ENCODE results near the gene TAPBP. TPM values are rescaled to one million over a fixed set of nuclear protein-coding genes. Genes with fewer than 3 reads are reported as not detected.
"Not testable (repeated sequence)": the region's sequence is repeated elsewhere in the genome, so short reads cannot be mapped to it uniquely, and the experiment has no call there.

The TAPBP gene
- 12.3 TPM for polyA plus RNA-seq (2012; ENCODE audit: insufficient read depth, insufficient read length)

- DNase-seq (ENCODE audit: low read depth, low spot score): peak; percentile 48
Observed at GRCh38 chr6:33313709-33314514, at the start of gene TAPBP. Gene TAPBP (minus strand): TSS chr6:33314078. CDS start chr6:33314041, 37 bp downstream.

GRCh38 chr6:33363486-33363885, 49.6 kb upstream of the TAPBP start:
- not testable (repeated sequence) for DNase-seq (ENCODE audit: low read depth, low spot score)

More at GRCh38 chr6:33313709-33314514, at the start of gene TAPBP:
- peak within 1 kb of the TSS; percentile 89 for H3K4me3 ChIP-seq (ENCODE audit: low read length)

GRCh38 chr6:33359331-33359730, 45.5 kb upstream of the TAPBP start:
- no peak for DNase-seq (ENCODE audit: low read depth, low spot score)
- no peak overlapping the region for H3K4me3 ChIP-seq (ENCODE audit: low read length)

More at GRCh38 chr6:33363486-33363885, 49.6 kb upstream of the TAPBP start:
- not testable (repeated sequence) for H3K4me3 ChIP-seq (ENCODE audit: low read length)

GRCh38 chr6:33357160-33357871, 43.4 kb upstream of the TAPBP start:
- H3K4me3 ChIP-seq (ENCODE audit: low read length): not testable (repeated sequence)

GRCh38 chr6:33356295-33356694, 42.4 kb upstream of the TAPBP start:
- DNase-seq (ENCODE audit: low read depth, low spot score): no peak
- H3K4me3 ChIP-seq (ENCODE audit: low read length): no peak overlapping the region

More at GRCh38 chr6:33357160-33357871, 43.4 kb upstream of the TAPBP start:
- DNase-seq (ENCODE audit: low read depth, low spot score): not testable (repeated sequence)

- DNase-seq (ENCODE audit: low read depth, low spot score); H3K4me3 ChIP-seq (ENCODE audit: low read length): not testable (repeated sequence)
Observed at GRCh38 chr6:33355860-33356259, 42.0 kb upstream of the TAPBP start.

- no peak overlapping the region for H3K4me3 ChIP-seq (ENCODE audit: low read length)
- no peak for DNase-seq (ENCODE audit: low read depth, low spot score)
Observed at GRCh38 chr6:33347816-33348215, 33.9 kb upstream of the TAPBP start.

- not testable (repeated sequence) for DNase-seq (ENCODE audit: low read depth, low spot score); H3K4me3 ChIP-seq (ENCODE audit: low read length)
Observed at GRCh38 chr6:33346972-33347371, 33.1 kb upstream of the TAPBP start.

GRCh38 chr6:33344701-33345697, 31.1 kb upstream of the TAPBP start:
- H3K4me3 ChIP-seq (ENCODE audit: low read length): peak overlapping the region; percentile 42
- DNase-seq (ENCODE audit: low read depth, low spot score): peak; percentile 95

GRCh38 chr6:33343953-33344611, 30.2 kb upstream of the TAPBP start:
- peak; percentile 96 for DNase-seq (ENCODE audit: low read depth, low spot score)
- H3K4me3 ChIP-seq (ENCODE audit: low read length): peak overlapping the region; percentile 42

GRCh38 chr6:33343606-33343952, 29.7 kb upstream of the TAPBP start:
- DNase-seq (ENCODE audit: low read depth, low spot score); H3K4me3 ChIP-seq (ENCODE audit: low read length): not testable (repeated sequence)

GRCh38 chr6:33339193-33339592, 25.3 kb upstream of the TAPBP start:
- no peak for DNase-seq (ENCODE audit: low read depth, low spot score)
- H3K4me3 ChIP-seq (ENCODE audit: low read length): no peak overlapping the region

- no peak overlapping the region for H3K4me3 ChIP-seq (ENCODE audit: low read length)
- no peak for DNase-seq (ENCODE audit: low read depth, low spot score)
Observed at GRCh38 chr6:33336495-33336894, 22.6 kb upstream of the TAPBP start.

GRCh38 chr6:33335916-33336315, 22.0 kb upstream of the TAPBP start:
- DNase-seq (ENCODE audit: low read depth, low spot score): no peak
- no peak overlapping the region for H3K4me3 ChIP-seq (ENCODE audit: low read length)

GRCh38 chr6:33333666-33334065, 19.8 kb upstream of the TAPBP start:
- DNase-seq (ENCODE audit: low read depth, low spot score): no peak
- H3K4me3 ChIP-seq (ENCODE audit: low read length): no peak overlapping the region

GRCh38 chr6:33330736-33331135, 16.9 kb upstream of the TAPBP start:
- H3K4me3 ChIP-seq (ENCODE audit: low read length): no peak overlapping the region
- no peak for DNase-seq (ENCODE audit: low read depth, low spot score)

GRCh38 chr6:33329058-33329457, 15.2 kb upstream of the TAPBP start:
- DNase-seq (ENCODE audit: low read depth, low spot score): no peak
- H3K4me3 ChIP-seq (ENCODE audit: low read length): no peak overlapping the region

- peak overlapping the region; percentile 95 for H3K4me3 ChIP-seq (ENCODE audit: low read length)
- DNase-seq (ENCODE audit: low read depth, low spot score): no peak
Observed at GRCh38 chr6:33324125-33324524, 10.2 kb upstream of the TAPBP start.

GRCh38 chr6:33323623-33323948, 9.7 kb upstream of the TAPBP start:
- no peak for DNase-seq (ENCODE audit: low read depth, low spot score)
- peak overlapping the region; percentile 95 for H3K4me3 ChIP-seq (ENCODE audit: low read length)

Data from Jurkat, Clone E6-1 (cell line).